ENCODE results near the gene BCOR.

DNA sequence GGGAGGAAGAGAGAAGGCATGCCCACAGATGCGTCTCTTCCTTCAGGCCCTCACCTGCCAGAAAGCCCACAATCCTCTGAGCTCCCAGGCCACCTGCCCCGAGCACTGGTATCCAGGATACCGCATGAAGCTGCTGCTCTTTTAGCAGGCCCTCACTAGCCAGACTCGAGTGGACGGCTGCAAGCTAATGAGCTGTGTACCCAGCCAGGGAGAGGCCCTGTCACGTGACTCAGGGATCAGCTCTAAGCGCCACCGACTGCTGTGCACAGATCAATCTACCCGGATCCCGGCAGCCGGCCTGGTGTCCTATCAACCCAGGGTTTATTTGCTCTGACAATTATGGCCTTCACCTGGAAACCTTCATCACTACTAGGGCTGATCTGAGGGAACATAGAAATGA lies 39.0 kb downstream of the BCOR start:
- TF ChIP-seq CTCF (IDR thresholded peaks at IDR 0.05) (no peak), POLR2A (IDR thresholded peaks at IDR 0.05; ENCODE audit: low read depth) (no peak)

Data from esophagus muscularis mucosa (tissue), 3 donors.